ENCODE measurements around the gene RCCD1.
"Not testable (repeated sequence)": the region's sequence is repeated elsewhere in the genome, so short reads cannot be mapped to it uniquely, and the experiment has no call there.

The RCCD1 gene

GRCh38 chr15:90918034-90918788 is 36.5 kb upstream of the RCCD1 start:
- DNase-seq: no peak

- no peak for DNase-seq
Measured at GRCh38 chr15:90918835-90919234, 35.8 kb upstream of the RCCD1 start.

- no peak for DNase-seq
Measured at GRCh38 chr15:90921887-90922286, 32.8 kb upstream of the RCCD1 start.

- DNase-seq: not testable (repeated sequence)
Measured at GRCh38 chr15:90922712-90923322, 31.9 kb upstream of the RCCD1 start.

- DNase-seq: no peak
Measured at GRCh38 chr15:90924375-90924774, 30.3 kb upstream of the RCCD1 start.

- DNase-seq: not testable (repeated sequence)
Measured at GRCh38 chr15:90926766-90927165, 27.9 kb upstream of the RCCD1 start.

- DNase-seq: not testable (repeated sequence)
Measured at GRCh38 chr15:90928106-90928505, 26.6 kb upstream of the RCCD1 start.

- no peak for DNase-seq
Measured at GRCh38 chr15:90929246-90930019, 25.3 kb upstream of the RCCD1 start.

GRCh38 chr15:90930861-90931574 is 23.7 kb upstream of the RCCD1 start:
- no peak for DNase-seq

- DNase-seq: no peak
Measured at GRCh38 chr15:90931575-90931827, 23.2 kb upstream of the RCCD1 start.

- DNase-seq: peak; percentile 47
Measured at GRCh38 chr15:90931828-90932659, 22.6 kb upstream of the RCCD1 start, which contains the start of gene HDDC3. HDDC3 (minus strand) TSS chr15:90932549; CDS start chr15:90932540, 9 bp downstream.

GRCh38 chr15:90932660-90932991 is 22.1 kb upstream of the RCCD1 start:
- no peak for DNase-seq

GRCh38 chr15:90933301-90933700 is 21.4 kb upstream of the RCCD1 start:
- DNase-seq: no peak

GRCh38 chr15:90934256-90934948 is 20.3 kb upstream of the RCCD1 start:
- DNase-seq: peak; percentile 43

- peak; percentile 66 for DNase-seq
Measured at GRCh38 chr15:90934949-90935751, 19.5 kb upstream of the RCCD1 start, which contains the start of gene UNC45A. UNC45A (plus strand) TSS chr15:90935285; CDS start chr15:90935325, 40 bp downstream.

- no peak for DNase-seq
Measured at GRCh38 chr15:90936823-90937222, 17.9 kb upstream of the RCCD1 start.

- no peak for DNase-seq
Measured at GRCh38 chr15:90938261-90938660, 16.4 kb upstream of the RCCD1 start.

- no peak for DNase-seq
Measured at GRCh38 chr15:90939756-90940155, 14.9 kb upstream of the RCCD1 start.

GRCh38 chr15:90941038-90941437 is 13.6 kb upstream of the RCCD1 start:
- DNase-seq: no peak

- DNase-seq: no peak
Measured at GRCh38 chr15:90942354-90943120, 12.1 kb upstream of the RCCD1 start.
